Measurements from ENCODE around the gene MEGF11. TPM values are rescaled to one million over a fixed set of nuclear protein-coding genes. Genes with fewer than 3 reads are reported as not detected.
A peak's percentile ranks its signal among the peaks of the same experiment; 100 is the strongest.
"Not testable (repeated sequence)": the region's sequence is repeated elsewhere in the genome, so short reads cannot be mapped to it uniquely, and the experiment has no call there.

The MEGF11 gene
- total RNA-seq, 1 experiment from 2014 or later: not detected

DNA sequence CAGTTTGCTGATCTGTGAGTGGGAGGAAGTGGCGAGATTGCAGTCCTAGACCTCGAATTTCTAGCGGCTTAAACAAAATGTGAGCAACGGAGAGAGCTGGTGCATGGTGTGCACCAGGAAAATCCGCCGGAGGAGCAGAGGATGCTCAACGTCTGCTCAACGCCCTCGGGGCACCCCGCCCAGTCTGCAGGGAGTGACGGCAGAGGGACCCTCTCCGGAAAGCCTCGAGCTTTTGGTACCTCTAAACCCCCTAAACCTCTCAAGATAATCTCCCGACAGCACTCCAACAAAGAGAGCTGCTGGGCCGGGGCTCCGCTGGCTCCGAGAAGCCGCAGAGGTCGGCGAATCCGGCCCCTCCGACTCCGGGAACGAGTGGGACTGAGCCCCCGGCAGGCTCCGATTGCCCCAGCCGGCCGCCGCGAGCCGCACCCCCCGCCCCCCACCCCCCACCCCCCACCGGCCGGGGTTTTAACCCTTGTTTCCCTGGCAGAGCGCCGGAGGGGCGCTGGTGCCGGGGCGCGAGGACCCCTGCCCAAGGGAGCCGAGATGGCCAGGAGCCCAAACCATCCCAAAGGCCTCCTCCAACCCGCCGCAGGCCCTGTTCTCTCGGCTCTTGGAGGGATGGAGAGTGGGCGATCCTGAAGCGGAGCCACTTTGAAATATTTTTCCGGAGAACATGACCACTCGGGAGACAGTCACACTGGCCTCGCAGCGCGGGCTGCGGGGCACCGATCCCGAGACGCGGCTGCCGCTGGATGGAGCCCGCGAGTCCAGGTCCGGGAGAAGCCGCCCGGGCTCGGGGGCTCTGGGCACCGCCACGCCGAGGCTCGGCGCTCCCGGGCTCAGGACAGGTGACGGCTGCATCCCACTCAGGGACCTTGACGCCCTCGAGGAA, 1.5 kb downstream of the MEGF11 start:
- DNase-seq: no peak
- Histone ChIP-seq H3K27me3 (ENCODE audit: low read length) (no peaks in the 10 kb centered on the region), H3K9ac (ENCODE audit: low read length) (no peak overlapping the region), H3K27ac (ENCODE audit: low read length) (no peak overlapping the region), H3K9me3 (ENCODE audit: low read length) (no peaks in the 10 kb centered on the region), H3K36me3 (ENCODE audit: insufficient read depth, low read length) (no peaks in the 10 kb centered on the region), H4K20me1 (ENCODE audit: insufficient read depth, low read depth, low read length) (no peaks in the 10 kb centered on the region), H3K4me1 (ENCODE audit: low read length) (no peaks in the 10 kb centered on the region), H3K79me2 (ENCODE audit: low read length) (no peaks in the 10 kb centered on the region), H2AFZ (ENCODE audit: low read length) (no peak overlapping the region), H3K4me2 (ENCODE audit: low read depth, low read length, poor library complexity, severe bottlenecking) (no peak overlapping the region), H3K4me3 (ENCODE audit: low read length) (no peak overlapping the region), H3K9me2 (replicated peaks; ENCODE audit: insufficient read depth, low read length) (no peaks in the 10 kb centered on the region)

DNA sequence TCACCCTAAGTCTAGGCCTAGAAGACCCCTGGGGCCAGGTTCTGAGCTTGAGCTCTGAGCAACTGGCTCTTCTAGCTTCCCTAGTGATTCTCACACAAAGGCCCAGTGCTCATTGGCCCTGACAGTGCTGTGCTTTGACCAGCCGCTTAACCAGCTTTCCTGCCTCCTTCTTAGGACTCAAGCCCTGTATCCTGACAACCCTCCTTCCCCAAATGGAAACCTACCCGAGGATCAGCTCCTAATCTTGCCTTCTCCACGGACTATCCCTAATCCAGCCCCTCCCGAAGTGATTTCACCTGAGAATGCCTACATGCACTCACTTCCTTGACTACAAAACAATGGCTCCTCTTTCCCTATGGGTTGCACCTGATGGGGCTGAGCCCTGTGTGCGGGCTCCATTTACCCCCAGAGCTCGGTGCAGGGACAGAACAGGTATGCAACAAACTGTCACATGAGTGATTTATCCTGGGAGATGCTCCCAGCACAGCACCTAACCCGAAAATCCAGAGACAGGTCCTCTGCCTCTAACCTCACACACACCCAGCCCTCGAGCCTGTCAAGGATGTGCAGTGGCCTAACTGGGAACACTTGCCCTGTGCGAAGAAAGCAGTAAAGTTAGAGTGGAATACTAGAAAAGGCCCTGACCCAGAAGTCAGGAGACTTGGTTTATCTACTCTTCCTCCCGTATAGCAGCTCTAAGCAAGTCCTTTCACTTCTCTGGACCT, 2.3 kb downstream of the MEGF11 start:
- H3K9ac ChIP-seq (ENCODE audit: low read length): no peak overlapping the region
- H3K27ac ChIP-seq (ENCODE audit: low read length): no peak overlapping the region
- DNase-seq: no peak
- H3K79me2 ChIP-seq (ENCODE audit: low read length): no peaks in the 10 kb centered on the region
- H3K4me2 ChIP-seq (ENCODE audit: low read depth, low read length, poor library complexity, severe bottlenecking): no peak overlapping the region
- no peak overlapping the region for H2AFZ ChIP-seq (ENCODE audit: low read length)
- no peaks in the 10 kb centered on the region for H3K27me3 ChIP-seq (ENCODE audit: low read length)
- no peaks in the 10 kb centered on the region for H3K9me3 ChIP-seq (ENCODE audit: low read length)
- H3K4me3 ChIP-seq (ENCODE audit: low read length): no peak overlapping the region
- no peaks in the 10 kb centered on the region for H3K9me2 ChIP-seq (replicated peaks; ENCODE audit: insufficient read depth, low read length)
- no peaks in the 10 kb centered on the region for H3K36me3 ChIP-seq (ENCODE audit: insufficient read depth, low read length)
- H3K4me1 ChIP-seq (ENCODE audit: low read length): no peaks in the 10 kb centered on the region
- no peaks in the 10 kb centered on the region for H4K20me1 ChIP-seq (ENCODE audit: insufficient read depth, low read depth, low read length)

DNA sequence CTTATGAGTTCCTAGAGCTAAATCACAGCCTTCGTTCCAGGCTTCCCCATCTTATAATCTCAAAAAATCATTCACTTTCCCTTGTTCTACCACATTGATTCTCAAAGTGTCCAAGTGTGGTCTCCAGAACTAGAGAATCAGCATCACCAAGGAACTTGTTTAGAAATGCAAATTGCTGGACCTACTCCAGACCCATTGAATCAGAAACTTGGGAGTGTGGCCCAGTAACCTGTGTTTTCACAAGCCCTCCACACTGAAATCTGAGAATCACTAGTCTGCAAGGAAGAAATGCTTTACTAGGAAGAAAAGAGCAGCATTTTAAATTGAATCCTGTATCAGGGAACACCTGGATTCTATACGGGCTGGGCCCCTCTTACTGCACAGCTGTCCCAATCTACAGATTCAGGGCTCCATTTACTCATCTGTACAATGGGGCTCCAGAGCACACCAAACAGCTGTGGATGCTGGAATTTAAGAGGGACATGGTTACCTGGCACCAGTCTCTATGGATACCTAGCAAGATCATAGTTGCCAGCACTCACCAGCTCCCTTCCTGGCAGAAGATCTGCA, 3.9 kb downstream of the MEGF11 start:
- Histone ChIP-seq H3K27me3 (ENCODE audit: low read length) (no peaks in the 10 kb centered on the region), H3K9me3 (ENCODE audit: low read length) (no peaks in the 10 kb centered on the region), H2AFZ (ENCODE audit: low read length) (no peak overlapping the region), H3K9me2 (replicated peaks; ENCODE audit: insufficient read depth, low read length) (no peaks in the 10 kb centered on the region), H3K4me2 (ENCODE audit: low read depth, low read length, poor library complexity, severe bottlenecking) (no peak overlapping the region), H3K79me2 (ENCODE audit: low read length) (no peaks in the 10 kb centered on the region), H3K4me3 (ENCODE audit: low read length) (no peak overlapping the region), H3K27ac (ENCODE audit: low read length) (no peak overlapping the region), H3K9ac (ENCODE audit: low read length) (no peak overlapping the region), H3K4me1 (ENCODE audit: low read length) (no peaks in the 10 kb centered on the region), H3K36me3 (ENCODE audit: insufficient read depth, low read length) (no peaks in the 10 kb centered on the region), H4K20me1 (ENCODE audit: insufficient read depth, low read depth, low read length) (no peaks in the 10 kb centered on the region)
- DNase-seq: no peak

DNA sequence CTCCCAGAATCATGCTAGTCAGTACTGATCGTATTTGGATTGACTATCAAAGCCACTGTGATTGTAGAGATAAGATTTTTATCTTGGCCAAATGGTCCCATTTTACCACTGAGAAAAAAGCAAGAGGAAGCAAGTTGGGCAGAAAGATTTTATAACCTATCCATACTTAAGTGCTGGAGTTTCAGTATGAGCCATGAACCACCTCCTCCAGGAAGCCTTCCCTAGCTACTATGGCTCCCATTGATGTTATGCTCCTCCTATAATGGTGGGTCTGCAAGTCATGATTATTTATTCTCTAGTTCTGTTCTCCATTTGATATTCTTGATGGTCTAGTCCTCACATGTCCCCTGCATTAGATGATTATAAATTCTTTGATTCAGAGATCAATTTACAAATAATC, 6.6 kb downstream of the MEGF11 start:
- Histone ChIP-seq H4K20me1 (ENCODE audit: insufficient read depth, low read depth, low read length) (no peaks in the 10 kb centered on the region), H3K36me3 (ENCODE audit: insufficient read depth, low read length) (no peaks in the 10 kb centered on the region), H3K4me2 (ENCODE audit: low read depth, low read length, poor library complexity, severe bottlenecking) (no peak overlapping the region), H3K27ac (ENCODE audit: low read length) (no peak overlapping the region), H3K4me3 (ENCODE audit: low read length) (no peak overlapping the region), H3K9me3 (ENCODE audit: low read length) (no peaks in the 10 kb centered on the region), H3K79me2 (ENCODE audit: low read length) (no peaks in the 10 kb centered on the region), H3K4me1 (ENCODE audit: low read length) (no peaks in the 10 kb centered on the region), H3K9me2 (replicated peaks; ENCODE audit: insufficient read depth, low read length) (no peaks in the 10 kb centered on the region), H3K9ac (ENCODE audit: low read length) (no peak overlapping the region), H3K27me3 (ENCODE audit: low read length) (no peaks in the 10 kb centered on the region), H2AFZ (ENCODE audit: low read length) (no peak overlapping the region)
- no peak for DNase-seq

DNA sequence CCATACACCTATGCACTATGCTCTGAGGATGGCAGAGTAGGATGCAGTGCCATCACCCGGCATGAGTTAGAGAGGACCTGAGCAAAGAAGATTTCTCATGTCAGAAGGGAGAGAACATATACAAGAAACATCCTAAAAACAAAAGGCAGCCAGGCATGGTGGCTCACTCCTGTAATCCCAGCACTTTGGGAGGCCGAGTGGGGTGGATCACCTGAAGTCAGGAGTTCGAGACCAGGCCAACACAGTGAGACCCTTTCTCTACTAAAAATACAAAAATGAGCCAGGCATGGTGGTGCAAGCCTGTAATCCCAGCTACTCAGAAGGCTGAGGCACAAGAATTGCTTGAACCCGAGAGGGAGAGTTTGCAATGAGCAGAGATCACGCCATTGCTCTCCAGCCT, 7.7 kb downstream of the MEGF11 start:
- H3K9me2 ChIP-seq (replicated peaks; ENCODE audit: insufficient read depth, low read length); H3K27ac ChIP-seq (ENCODE audit: low read length); H4K20me1 ChIP-seq (ENCODE audit: insufficient read depth, low read depth, low read length); H3K4me3 ChIP-seq (ENCODE audit: low read length); H3K27me3 ChIP-seq (ENCODE audit: low read length); DNase-seq; H3K4me2 ChIP-seq (ENCODE audit: low read depth, low read length, poor library complexity, severe bottlenecking); H3K79me2 ChIP-seq (ENCODE audit: low read length); H3K9me3 ChIP-seq (ENCODE audit: low read length); H2AFZ ChIP-seq (ENCODE audit: low read length); H3K36me3 ChIP-seq (ENCODE audit: insufficient read depth, low read length); H3K9ac ChIP-seq (ENCODE audit: low read length): not testable (repeated sequence)
- H3K4me1 ChIP-seq (ENCODE audit: low read length): peaks cover 11% of the 10 kb centered on the region

DNA sequence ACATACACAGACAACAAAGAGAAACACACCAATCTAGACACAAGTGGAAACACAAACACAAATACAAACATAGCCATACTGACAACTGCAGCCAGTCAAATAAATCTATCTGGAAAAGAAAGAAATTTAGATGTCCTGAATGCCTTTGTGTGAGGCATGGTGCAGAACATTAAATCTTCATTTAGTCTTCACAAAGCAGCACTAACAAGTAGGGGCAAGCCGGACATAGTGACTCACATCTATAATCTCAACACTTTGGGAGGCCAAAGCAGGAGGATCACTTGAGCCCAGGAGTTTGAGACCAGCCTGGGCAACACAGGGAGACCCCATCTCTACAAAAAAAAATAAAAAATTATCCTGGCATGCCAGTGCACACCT, 11.7 kb downstream of the MEGF11 start:
- Histone ChIP-seq H2AFZ (ENCODE audit: low read length) (no peak overlapping the region), H3K4me3 (ENCODE audit: low read length) (no peak overlapping the region), H4K20me1 (ENCODE audit: insufficient read depth, low read depth, low read length) (no peaks in the 10 kb centered on the region), H3K9me2 (replicated peaks; ENCODE audit: insufficient read depth, low read length) (no peaks in the 10 kb centered on the region), H3K27me3 (ENCODE audit: low read length) (no peaks in the 10 kb centered on the region), H3K36me3 (ENCODE audit: insufficient read depth, low read length) (no peaks in the 10 kb centered on the region), H3K4me1 (ENCODE audit: low read length) (peaks cover 16% of the 10 kb centered on the region), H3K9me3 (ENCODE audit: low read length) (no peaks in the 10 kb centered on the region), H3K27ac (ENCODE audit: low read length) (no peak overlapping the region), H3K79me2 (ENCODE audit: low read length) (no peaks in the 10 kb centered on the region), H3K9ac (ENCODE audit: low read length) (no peak overlapping the region), H3K4me2 (ENCODE audit: low read depth, low read length, poor library complexity, severe bottlenecking) (no peak overlapping the region)
- DNase-seq: no peak

DNA sequence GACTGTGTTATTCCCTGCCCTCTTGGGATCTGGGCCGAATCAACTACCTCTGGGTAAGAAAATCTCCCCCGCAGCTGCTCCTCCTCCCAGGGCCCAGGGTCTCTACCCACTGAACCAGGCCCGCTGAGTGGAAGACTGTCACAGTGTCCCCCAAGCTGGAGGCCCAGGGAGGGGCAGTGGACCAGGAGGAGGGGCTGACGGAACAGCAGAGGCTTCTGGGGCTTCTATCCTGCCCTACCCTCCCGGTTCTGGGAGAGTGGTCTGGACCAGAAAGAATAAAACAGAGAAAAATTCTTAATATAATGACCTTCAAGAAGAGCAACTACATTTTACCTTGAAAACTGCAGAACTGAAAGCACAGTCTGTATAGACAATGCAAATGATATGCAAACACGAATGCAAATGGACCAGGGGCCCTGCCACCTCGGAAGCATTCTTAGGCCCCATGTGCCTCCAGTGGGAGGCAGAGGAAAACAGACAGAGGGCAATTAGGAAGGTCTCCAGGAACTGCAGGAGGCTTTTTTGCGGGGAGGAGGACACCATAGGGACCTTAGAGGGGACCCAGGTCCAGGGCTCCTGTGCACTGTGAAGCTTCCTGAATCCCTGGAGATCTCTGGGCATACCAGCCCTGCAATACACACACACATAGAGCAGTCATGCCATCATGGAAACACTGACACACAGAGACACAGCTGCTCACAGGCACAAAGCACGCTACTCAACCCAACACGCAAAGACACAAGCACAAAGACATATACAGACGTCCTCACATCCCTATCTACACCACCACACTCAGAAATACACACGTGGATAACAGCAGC, 12.3 kb downstream of the MEGF11 start:
- peak overlapping the region; percentile 74 for H3K4me2 ChIP-seq (ENCODE audit: low read depth, low read length, poor library complexity, severe bottlenecking)
- peak overlapping the region; percentile 51; the same call in 1 of the 2 replicates for H3K4me3 ChIP-seq (ENCODE audit: low read length)
- H3K9me3 ChIP-seq (ENCODE audit: low read length): no peaks in the 10 kb centered on the region
- H4K20me1 ChIP-seq (ENCODE audit: insufficient read depth, low read depth, low read length): no peaks in the 10 kb centered on the region
- no peaks in the 10 kb centered on the region for H3K79me2 ChIP-seq (ENCODE audit: low read length)
- H3K27me3 ChIP-seq (ENCODE audit: low read length): no peaks in the 10 kb centered on the region
- H3K36me3 ChIP-seq (ENCODE audit: insufficient read depth, low read length): no peaks in the 10 kb centered on the region
- H3K9me2 ChIP-seq (replicated peaks; ENCODE audit: insufficient read depth, low read length): no peaks in the 10 kb centered on the region
- H3K4me1 ChIP-seq (ENCODE audit: low read length): peaks cover 16% of the 10 kb centered on the region
- peak; percentile 76 for DNase-seq
- no peak overlapping the region; the same call in 1 of the 2 replicates for H3K27ac ChIP-seq (ENCODE audit: low read length)
- peak overlapping the region; percentile 47; the same call in 1 of the 2 replicates for H3K9ac ChIP-seq (ENCODE audit: low read length)
- peak overlapping the region; percentile 51; the same call in 1 of the 2 replicates for H2AFZ ChIP-seq (ENCODE audit: low read length)

All from Karpas-422 (cell line).